Keratinocyte (primary cell): ENCODE measurements around the gene INPP5A.

Source experiments
- EZH2 ChIP-seq: IDR thresholded peaks from one replicate; pipeline ENCODE4 v1.6.1; 2012; ENCODE audit warnings: inconsistent platforms, mild to moderate bottlenecking, low read length, moderate library complexity
- TF ChIP-seq, protein P1 (sequence below), 3 experiments: IDR thresholded peaks in 1 of 3; conservative IDR thresholded peaks in 1 of 3; optimal IDR thresholded peaks in 1 of 3; 2 replicates in 2 of 3; 3 replicates in 1 of 3; pipeline versions ENCODE3 to v1.5.1; 2011; ENCODE audit warnings: low read length in 3 of 3, mild to moderate bottlenecking in 3 of 3, moderate library complexity in 2 of 3, control low read depth in 1 of 3, inconsistent platforms in 1 of 3; ENCODE audit not compliant: insufficient read depth in 2 of 3; ENCODE audit errors: extremely low read depth in 1 of 3

DNA sequence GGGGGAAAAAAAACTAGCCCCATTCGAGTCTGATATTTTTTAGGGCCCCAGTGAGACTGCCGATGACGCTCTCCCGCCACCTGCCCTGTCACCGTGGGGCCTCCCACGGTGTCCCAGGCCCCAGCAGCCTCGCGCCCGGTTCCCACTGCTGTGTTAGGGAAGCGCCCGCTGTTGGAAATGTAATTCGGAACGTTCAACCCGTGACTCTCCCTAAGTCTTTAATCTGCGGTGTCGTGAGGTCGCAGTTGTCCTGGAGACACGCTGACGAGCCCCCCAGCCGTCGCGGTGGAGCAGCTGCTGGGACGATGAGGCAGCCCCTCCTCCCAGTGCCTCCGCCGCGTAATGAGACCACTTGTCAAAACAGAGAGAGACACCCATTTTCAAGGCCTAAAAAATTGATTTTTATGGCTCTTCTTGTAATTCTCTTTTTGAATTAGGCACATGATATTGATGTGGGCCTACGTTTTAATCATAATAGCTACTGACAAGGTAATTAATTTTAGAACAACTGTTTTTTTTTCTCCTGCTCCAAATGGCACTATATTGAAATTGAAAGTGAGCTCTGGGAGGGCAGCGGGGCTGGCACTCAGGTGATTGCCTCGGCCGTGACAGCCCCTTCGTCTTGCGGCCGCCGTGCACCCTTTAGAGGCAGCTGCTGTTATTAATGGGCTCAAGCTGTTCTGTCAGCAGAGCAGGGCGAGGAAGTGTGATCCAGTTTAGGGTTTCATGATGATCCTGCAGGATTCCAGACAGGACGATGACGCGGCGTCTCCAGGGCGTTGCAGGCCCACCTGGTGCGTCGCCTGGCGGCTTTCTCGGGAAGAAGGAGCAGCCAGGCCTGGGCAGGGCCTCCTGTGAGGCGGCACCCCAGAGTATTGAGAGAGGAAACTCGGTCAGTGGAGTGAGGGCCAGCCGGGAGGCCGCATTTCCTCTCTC is 185.1 kb downstream of the INPP5A start:
- TF ChIP-seq, protein P1, sequence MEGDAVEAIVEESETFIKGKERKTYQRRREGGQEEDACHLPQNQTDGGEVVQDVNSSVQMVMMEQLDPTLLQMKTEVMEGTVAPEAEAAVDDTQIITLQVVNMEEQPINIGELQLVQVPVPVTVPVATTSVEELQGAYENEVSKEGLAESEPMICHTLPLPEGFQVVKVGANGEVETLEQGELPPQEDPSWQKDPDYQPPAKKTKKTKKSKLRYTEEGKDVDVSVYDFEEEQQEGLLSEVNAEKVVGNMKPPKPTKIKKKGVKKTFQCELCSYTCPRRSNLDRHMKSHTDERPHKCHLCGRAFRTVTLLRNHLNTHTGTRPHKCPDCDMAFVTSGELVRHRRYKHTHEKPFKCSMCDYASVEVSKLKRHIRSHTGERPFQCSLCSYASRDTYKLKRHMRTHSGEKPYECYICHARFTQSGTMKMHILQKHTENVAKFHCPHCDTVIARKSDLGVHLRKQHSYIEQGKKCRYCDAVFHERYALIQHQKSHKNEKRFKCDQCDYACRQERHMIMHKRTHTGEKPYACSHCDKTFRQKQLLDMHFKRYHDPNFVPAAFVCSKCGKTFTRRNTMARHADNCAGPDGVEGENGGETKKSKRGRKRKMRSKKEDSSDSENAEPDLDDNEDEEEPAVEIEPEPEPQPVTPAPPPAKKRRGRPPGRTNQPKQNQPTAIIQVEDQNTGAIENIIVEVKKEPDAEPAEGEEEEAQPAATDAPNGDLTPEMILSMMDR (optimal IDR thresholded peaks at IDR 0.05 in 1 of 3, IDR thresholded peaks at IDR 0.05 in 1 of 3, conservative IDR thresholded peaks at IDR 0.05 in 1 of 3; ENCODE audit: extremely low read depth in 1 of 3, insufficient read depth in 2 of 3, low read length in 3 of 3), result no peak
- no peak for TF ChIP-seq EZH2
